Activated CD8-positive, alpha-beta memory T cell treated with anti-CD3 and anti-CD28 coated beads for 48 hours (primary cell): ENCODE measurements around the gene CSPG4.
"Not testable (repeated sequence)": the region's sequence is repeated elsewhere in the genome, so short reads cannot be mapped to it uniquely, and the experiment has no call there.

Experiments
- DNase-seq, 3 experiments: peaks; one replicate each; pipeline ENCODE4 v3.0.0-alpha.2; 2020; ENCODE audit warnings: low read depth in 2 of 3, low spot score in 2 of 3

Gene CSPG4

DNA sequence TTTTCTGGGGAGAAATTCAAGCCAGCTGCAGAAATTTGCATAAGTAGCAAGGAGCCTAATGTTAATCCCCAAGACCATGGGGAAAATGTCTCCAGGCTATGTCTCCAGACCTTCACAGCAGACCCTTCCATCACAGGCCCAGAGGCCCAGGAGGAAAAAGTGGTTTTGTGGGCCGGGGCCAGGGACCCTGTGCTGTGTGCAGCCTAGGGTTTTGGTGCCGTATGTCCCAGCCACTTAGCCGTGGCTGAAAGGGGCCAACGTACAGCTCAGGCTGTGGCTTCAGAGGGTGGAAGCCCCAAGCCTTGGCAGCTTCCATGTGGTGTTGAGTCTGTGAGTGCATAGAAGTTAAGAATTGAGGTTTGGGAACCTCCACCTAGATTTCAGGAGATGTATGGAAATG is 29.7 kb upstream of the CSPG4 start:
- DNase-seq: not testable (repeated sequence)

GRCh38 chr15:75739791-75740190 is 27.1 kb upstream of the CSPG4 start:
- no peak for DNase-seq

DNA sequence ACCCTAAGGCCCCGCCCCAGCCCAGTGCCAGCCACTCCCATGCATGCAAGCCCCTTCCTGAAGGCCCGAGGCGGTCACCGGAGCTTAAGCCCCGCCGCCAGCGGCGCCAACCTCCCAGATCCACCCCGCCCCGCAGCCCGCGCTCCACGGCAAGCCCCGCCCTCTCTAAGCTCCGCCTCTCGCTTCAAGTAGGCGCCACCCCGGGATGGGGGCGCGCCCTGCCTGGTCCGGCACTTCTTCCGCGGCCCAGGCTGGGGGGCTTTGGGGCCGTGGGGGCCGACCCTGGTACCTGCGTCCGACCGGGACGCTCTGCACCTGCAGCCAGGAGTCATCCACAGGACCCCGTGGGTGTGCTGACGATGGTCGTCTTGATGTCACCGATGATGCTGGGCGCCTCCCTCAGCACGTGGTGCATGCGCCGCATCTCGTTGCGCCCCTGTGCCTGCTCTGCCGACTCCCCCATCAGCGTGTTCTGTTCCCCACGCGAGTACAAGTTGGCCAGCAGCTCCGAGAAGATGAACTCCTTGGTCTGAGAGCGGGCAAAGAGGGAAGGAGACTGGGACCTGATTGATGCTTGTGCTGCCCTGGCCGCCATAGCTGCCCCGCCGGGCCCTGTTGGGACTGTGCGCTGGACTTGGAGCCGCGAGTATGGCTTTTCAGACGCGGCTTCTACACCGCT is 26.1 kb upstream of the CSPG4 start:
- peak; percentile 70 to 87 (median 74) for DNase-seq

DNA sequence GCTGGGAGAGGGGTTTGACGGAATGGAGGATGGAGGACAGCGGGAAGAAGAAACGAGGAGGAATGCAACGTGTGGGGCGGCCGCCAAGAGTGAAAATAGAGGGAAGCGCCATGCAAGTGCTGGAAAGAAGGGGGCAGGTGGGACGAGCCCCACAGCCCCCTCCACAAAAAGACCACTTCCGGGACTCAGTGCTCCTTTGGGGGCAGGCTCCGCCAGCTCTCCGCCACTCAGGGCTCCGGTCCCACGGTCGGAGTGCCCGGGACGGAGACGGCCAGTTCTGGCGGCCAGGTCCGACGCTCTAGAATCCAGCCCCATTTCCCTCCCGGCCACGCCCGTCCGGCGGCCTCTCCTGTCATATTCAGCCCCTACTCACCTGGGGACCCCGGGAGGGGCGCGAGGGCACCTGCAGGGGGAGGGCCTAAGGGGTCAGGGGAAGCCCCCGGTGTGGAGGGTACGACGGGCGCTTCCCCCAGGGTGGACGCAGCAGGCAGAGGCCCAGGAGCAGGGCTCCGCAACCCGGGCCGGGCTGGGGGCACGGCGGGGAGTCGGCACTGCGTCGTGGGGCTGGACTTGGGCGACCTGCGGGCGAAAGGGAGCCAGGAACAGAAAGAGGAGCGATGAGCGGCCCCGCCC is 25.5 kb upstream of the CSPG4 start:
- DNase-seq: no peak

DNA sequence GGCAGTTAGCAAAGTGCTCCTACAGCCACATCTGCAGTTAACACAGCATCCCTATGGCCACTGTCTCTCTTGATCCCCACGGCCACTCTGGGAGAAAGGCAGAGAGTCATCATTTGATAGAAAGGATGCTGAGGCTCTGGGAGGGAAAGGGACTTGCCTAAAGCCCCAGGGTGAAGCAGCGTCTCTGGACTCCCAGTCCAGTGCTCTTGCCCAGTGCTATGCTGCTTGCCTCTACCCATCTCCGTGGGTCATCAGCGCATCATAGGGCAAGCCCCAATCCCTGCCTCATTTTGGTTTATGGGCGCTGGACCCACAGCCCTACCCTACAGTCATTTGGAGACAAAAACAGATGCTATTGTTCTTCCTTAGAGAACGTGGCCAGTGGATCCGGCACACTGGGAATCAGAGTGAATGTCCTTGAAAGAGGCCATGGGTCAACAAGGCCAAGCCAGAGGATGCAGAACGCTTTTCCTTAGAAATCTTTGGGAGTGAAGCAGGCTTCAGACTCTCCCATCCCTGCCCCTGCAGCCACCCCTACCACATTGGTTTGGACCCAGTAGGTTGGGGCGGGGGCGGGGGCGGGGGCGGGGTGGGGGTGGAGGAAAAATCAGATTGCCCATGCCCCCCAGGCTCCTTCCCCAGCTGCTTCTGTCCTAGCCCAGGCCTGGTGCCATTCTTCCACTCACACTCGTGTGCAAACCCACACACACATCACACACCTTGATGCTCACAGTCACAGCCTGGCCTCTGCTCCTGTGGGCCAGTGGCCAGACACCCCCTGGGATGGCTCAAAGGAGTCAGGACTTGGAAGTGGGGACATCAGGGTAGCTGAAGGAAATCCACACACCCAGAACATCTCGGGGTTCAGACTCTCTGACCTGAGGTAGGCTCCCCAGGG is 24.7 kb upstream of the CSPG4 start:
- DNase-seq: not testable (repeated sequence)

DNA sequence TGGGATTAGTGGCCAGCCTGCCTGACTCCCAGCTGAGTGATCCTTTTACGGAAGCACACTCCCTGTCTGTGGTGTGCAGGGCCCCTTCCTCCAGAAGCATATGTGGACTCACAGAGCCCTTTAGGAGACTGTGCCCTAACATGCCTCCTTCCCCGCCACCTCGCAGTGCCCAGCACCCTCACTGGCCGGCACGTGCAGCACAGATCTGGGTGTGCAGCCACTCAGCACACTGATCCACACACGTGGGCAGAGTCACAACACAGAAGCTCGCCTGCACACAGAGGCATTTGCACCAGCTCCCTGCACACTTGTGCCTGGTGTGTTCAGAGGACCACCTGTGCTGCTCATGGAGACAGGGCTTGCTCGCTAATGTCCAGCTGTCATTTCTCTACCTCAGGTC is 23.6 kb upstream of the CSPG4 start:
- DNase-seq: no peak

GRCh38 chr15:75734861-75735760 is 22.5 kb upstream of the CSPG4 start:
- not testable (repeated sequence) for DNase-seq

DNA sequence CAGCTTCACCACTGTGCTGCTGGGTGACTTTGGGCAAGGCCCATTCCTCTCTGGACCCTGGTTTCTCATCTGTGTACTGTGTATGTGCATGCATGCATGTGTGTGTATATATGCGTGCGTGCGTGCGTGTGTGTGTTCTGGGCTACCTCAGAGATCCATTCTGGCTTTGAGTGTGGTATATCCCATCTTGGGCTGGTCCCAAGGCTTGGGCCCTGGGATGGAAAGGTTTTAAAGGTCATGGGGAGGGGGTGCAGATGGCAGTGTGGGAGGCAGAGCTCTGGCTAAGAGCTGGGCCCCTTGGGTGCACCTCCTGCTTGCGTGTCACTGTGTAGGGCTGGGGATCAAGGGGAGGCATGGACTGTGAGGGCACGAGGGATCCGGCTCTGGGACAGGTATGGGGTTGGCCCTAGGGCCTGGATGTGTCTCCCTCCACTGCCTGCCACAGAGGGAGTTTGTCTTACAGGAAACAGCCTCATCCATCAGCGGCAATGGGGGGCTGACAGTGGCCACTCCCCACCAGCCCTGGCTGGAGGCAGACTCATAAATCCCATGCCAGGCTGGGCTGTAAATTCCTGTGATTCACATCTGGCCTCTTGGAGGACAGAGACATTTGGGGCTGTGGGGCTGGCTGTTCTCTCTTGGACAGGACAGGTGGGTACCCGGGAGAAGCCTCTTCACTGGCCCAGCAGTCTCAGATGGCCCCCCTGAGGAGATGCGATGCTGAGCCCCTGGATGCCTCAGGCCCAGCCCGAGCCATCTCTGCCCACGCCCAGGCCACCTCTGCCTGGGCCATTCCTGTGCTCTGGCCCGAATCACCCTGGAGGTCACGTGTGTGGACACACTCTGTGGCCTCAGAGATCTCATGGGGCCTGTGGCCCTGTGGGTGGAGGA is 21.4 kb upstream of the CSPG4 start:
- DNase-seq: no peak

GRCh38 chr15:75732809-75733451 is 20.3 kb upstream of the CSPG4 start:
- DNase-seq: peak in 1 of 3 experiments; percentile 37

- no peak for DNase-seq
Measured at GRCh38 chr15:75732177-75732808, 19.6 kb upstream of the CSPG4 start.

GRCh38 chr15:75731248-75732151 is 18.9 kb upstream of the CSPG4 start:
- DNase-seq: no peak

- not testable (repeated sequence) for DNase-seq
Measured at GRCh38 chr15:75730376-75731247, 18.0 kb upstream of the CSPG4 start.

- no peak for DNase-seq
Measured at GRCh38 chr15:75729326-75730069, 16.9 kb upstream of the CSPG4 start.

GRCh38 chr15:75727851-75728715 is 15.4 kb upstream of the CSPG4 start:
- DNase-seq: peak in 1 of 3 experiments; percentile 30

- no peak for DNase-seq
Measured at GRCh38 chr15:75727031-75727531, 14.4 kb upstream of the CSPG4 start.
